Transverse colon (tissue), 4 donors: ENCODE measurements around the gene SCGB1C1.

ENCODE experiments used
- EP300 ChIP-seq: sonication (generic); formaldehyde crosslinking; IDR thresholded peaks from one replicate; pipeline ENCODE4 v1.6.1; 2017; ENCODE audit warnings: antibody characterized with exemption, low read depth
- POLR2AphosphoS5 ChIP-seq, 3 donors: sonication (generic); formaldehyde crosslinking; IDR thresholded peaks; one replicate each; pipeline ENCODE4 v1.6.1; 2016; ENCODE audit warnings: antibody characterized with exemption in 3 of 3
- TF ChIP-seq, protein P1 (sequence below), 5 experiments: fragments of 200-600 bp in 3 of 5; fragments of 450-650 bp in 2 of 5; sonication (generic) in 3 of 5; IDR thresholded peaks; 1 replicate in 2 of 5; 2 replicates in 3 of 5; pipeline ENCODE4 v1.5.1; 2016 to 2017; ENCODE audit warnings: antibody characterized with exemption in 5 of 5, inconsistent platforms in 3 of 5, mild to moderate bottlenecking in 2 of 5, moderate library complexity in 1 of 5

- TF ChIP-seq, protein P1, sequence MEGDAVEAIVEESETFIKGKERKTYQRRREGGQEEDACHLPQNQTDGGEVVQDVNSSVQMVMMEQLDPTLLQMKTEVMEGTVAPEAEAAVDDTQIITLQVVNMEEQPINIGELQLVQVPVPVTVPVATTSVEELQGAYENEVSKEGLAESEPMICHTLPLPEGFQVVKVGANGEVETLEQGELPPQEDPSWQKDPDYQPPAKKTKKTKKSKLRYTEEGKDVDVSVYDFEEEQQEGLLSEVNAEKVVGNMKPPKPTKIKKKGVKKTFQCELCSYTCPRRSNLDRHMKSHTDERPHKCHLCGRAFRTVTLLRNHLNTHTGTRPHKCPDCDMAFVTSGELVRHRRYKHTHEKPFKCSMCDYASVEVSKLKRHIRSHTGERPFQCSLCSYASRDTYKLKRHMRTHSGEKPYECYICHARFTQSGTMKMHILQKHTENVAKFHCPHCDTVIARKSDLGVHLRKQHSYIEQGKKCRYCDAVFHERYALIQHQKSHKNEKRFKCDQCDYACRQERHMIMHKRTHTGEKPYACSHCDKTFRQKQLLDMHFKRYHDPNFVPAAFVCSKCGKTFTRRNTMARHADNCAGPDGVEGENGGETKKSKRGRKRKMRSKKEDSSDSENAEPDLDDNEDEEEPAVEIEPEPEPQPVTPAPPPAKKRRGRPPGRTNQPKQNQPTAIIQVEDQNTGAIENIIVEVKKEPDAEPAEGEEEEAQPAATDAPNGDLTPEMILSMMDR (IDR thresholded peaks at IDR 0.05), result peak in 2 of 5 experiments; percentile 29 to 44
- TF ChIP-seq POLR2AphosphoS5 (IDR thresholded peaks at IDR 0.05) (peak; percentile 53 to 73 (median 63)), EP300 (no peak)
Measured at GRCh38 chr11:236774-237767, 44.2 kb downstream of the SCGB1C1 start, which contains the start of gene PSMD13.
